Neural crest cell (in vitro differentiated cells): Measurements from ENCODE around the gene ATL3. TPM values are rescaled to one million over a fixed set of nuclear protein-coding genes. Genes with fewer than 3 reads are reported as not detected.
"Not testable (repeated sequence)": the region's sequence is repeated elsewhere in the genome, so short reads cannot be mapped to it uniquely, and the experiment has no call there.

Experiments
- DNase-seq: peaks from one replicate; pipeline ENCODE4 v3.0.0; 2021; ENCODE audit warnings: low read depth, mixed read lengths, low spot score
- H3K27ac Mint-ChIP-seq: one replicate; pipeline ENCODE4 v1.8.0; 2021; ENCODE audit warnings: mild to moderate bottlenecking, mixed read lengths; ENCODE audit not compliant: unreplicated experiment
- H3K27me3 Mint-ChIP-seq: 2 replicates; pipeline ENCODE4 v1.8.0; 2021; ENCODE audit warnings: low read depth, mild to moderate bottlenecking, mixed read lengths
- H3K36me3 Mint-ChIP-seq: 2 replicates; pipeline ENCODE4 v1.8.0; 2021; ENCODE audit warnings: low read depth, mild to moderate bottlenecking, mixed read lengths
- H3K4me1 Mint-ChIP-seq: 2 replicates; pipeline ENCODE4 v1.8.0; 2021; ENCODE audit warnings: mixed read lengths
- H3K4me3 Mint-ChIP-seq: one replicate; pipeline ENCODE4 v1.8.0; 2021; ENCODE audit warnings: mild to moderate bottlenecking, mixed read lengths
- H3K9me3 Mint-ChIP-seq: 2 replicates; pipeline ENCODE4 v1.8.0; 2021; ENCODE audit warnings: mixed read lengths
- CTCF ChIP-seq: fragments of 200-600 bp; sonication (generic); conservative IDR thresholded peaks from 2 replicates; pipeline ENCODE4 v1.5.0; 2021; ENCODE audit warnings: antibody characterized with exemption, mild to moderate bottlenecking
- total RNA-seq: library from RNA; stranded (reverse); gene quantifications from 2 replicates; pipeline ENCODE4 v1.2.1, GENCODE V29; 2021

Gene ATL3
- total RNA-seq, 1 donor from 2014 or later, result 13.2 TPM

DNA sequence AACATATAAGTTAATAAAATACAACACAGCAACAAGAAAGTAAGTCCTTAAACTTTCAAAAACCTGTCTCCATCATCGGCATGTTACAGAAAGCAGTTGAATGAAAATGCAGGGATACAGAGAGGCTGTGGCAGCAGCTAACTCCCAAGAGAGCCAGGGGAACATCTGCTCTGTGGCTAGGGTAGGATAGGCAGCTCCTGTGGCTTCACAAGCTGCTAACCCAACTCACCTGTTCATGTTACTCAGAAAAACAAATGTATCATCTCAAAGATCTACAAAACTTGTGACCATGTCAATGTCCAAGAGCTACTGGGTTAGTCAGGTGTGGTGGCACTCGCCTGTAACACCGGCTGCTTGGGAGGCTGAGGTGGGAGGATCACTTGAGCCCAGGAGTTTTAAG lies 41.8 kb downstream of the ATL3 start:
- no peak for TF ChIP-seq CTCF
- Mint-ChIP-seq H3K36me3 (peaks cover 8% of the 10 kb centered on the region), H3K4me1 (no peaks in the 10 kb centered on the region), H3K27ac (no peak overlapping the region), H3K4me3 (no peak overlapping the region), H3K27me3 (no peaks in the 10 kb centered on the region), H3K9me3 (no peaks in the 10 kb centered on the region)
- no peak for DNase-seq

- Mint-ChIP-seq H3K4me3 (no peak overlapping the region), H3K9me3 (no peaks in the 10 kb centered on the region), H3K4me1 (no peaks in the 10 kb centered on the region), H3K36me3 (no peaks in the 10 kb centered on the region), H3K27me3 (peaks cover 4% of the 10 kb centered on the region), H3K27ac (no peak overlapping the region)
- no peak for TF ChIP-seq CTCF
- DNase-seq, result no peak
These were observed 47.5 kb downstream of the ATL3 start for GRCh38 chr11:63623513-63624140.

DNA sequence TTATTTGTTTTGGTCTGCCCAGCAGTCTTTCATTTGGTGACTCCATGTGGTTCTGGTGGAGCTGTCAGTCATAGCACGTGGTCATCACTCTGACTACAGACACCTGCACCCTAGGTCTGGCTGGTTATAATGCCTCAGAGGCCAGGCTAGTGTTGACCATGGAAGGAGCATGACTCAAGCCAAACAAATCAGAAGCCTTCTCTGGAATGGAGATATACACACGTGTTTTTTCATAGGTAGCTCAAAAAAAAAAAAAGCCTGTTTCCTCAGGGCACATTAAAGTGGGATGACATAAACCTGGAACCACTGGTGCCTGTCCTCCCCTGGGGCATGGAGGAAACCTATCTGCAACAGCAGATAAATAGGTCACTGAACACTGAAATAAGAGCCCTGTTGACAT lies 48.9 kb downstream of the ATL3 start:
- H3K27ac Mint-ChIP-seq, result no peak overlapping the region
- H3K4me1 Mint-ChIP-seq, result no peaks in the 10 kb centered on the region
- H3K9me3 Mint-ChIP-seq, result no peaks in the 10 kb centered on the region
- no peaks in the 10 kb centered on the region for H3K36me3 Mint-ChIP-seq
- H3K27me3 Mint-ChIP-seq, result peaks cover 4% of the 10 kb centered on the region
- DNase-seq, result no peak
- no peak for TF ChIP-seq CTCF
- no peak overlapping the region for H3K4me3 Mint-ChIP-seq

DNA sequence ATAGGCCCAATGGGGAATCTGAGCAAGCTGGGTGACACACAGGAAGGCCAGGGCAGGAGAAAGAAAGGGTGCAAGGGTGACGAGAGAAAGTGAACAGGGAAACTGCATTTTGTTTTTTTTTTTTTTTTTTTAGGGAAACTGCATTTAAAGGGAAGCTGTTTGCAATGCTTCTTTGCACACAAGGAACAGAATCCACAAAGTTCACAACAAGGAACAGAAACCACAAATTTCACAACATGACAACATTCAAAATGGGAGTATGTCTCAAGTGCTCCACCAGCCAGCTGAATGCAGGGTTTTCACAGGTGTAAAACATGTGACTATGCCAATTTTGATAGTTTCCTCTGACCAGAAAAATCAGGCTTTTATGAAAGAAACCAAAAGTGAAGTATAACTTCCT lies 50.1 kb downstream of the ATL3 start:
- DNase-seq, result no peak
- no peak overlapping the region for H3K4me3 Mint-ChIP-seq
- H3K4me1 Mint-ChIP-seq, result no peaks in the 10 kb centered on the region
- no peaks in the 10 kb centered on the region for H3K9me3 Mint-ChIP-seq
- H3K36me3 Mint-ChIP-seq, result no peaks in the 10 kb centered on the region
- H3K27me3 Mint-ChIP-seq, result peaks cover 6% of the 10 kb centered on the region
- no peak overlapping the region for H3K27ac Mint-ChIP-seq
- no peak for TF ChIP-seq CTCF

DNA sequence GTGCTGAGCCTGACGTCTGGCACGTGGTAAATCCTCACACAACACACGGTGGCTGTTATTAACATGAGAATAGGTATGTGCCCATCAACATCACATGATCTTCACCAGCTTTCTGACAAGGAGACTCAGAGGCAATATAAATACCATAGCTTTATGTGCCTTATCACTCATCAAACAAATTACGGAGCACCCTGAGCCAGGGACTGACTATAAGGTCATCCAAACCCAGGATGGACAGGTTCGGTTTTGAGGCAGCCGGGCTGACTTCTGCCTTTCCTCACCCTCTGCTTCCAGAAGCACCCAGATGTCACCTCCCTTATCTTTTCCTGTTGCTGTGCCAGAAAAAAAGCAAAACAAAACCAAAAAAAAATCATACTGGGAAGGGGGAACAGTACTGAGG lies 51.2 kb downstream of the ATL3 start:
- no peaks in the 10 kb centered on the region for H3K4me1 Mint-ChIP-seq
- DNase-seq, result no peak
- TF ChIP-seq CTCF, result no peak
- H3K4me3 Mint-ChIP-seq, result no peak overlapping the region
- H3K36me3 Mint-ChIP-seq, result no peaks in the 10 kb centered on the region
- H3K27ac Mint-ChIP-seq, result no peak overlapping the region
- H3K9me3 Mint-ChIP-seq, result no peaks in the 10 kb centered on the region
- peaks cover 9% of the 10 kb centered on the region for H3K27me3 Mint-ChIP-seq

- H3K4me1 Mint-ChIP-seq, H3K9me3 Mint-ChIP-seq, H3K36me3 Mint-ChIP-seq, H3K27ac Mint-ChIP-seq, DNase-seq, H3K4me3 Mint-ChIP-seq: not testable (repeated sequence)
- peaks cover 24% of the 10 kb centered on the region for H3K27me3 Mint-ChIP-seq
These were observed 53.5 kb downstream of the ATL3 start for GRCh38 chr11:63617686-63618085.
